GM19043 (cell line): ENCODE data around the gene TIAL1.
"Not testable (repeated sequence)": the region's sequence is repeated elsewhere in the genome, so short reads cannot be mapped to it uniquely, and the experiment has no call there.

Source experiments
- ATAC-seq: cut with Tn5 transposase; IDR thresholded peaks from one replicate; pipeline ENCODE4 v1.9.1; 2021; ENCODE audit warnings: low read depth; ENCODE audit not compliant: unreplicated experiment

The TIAL1 gene

DNA sequence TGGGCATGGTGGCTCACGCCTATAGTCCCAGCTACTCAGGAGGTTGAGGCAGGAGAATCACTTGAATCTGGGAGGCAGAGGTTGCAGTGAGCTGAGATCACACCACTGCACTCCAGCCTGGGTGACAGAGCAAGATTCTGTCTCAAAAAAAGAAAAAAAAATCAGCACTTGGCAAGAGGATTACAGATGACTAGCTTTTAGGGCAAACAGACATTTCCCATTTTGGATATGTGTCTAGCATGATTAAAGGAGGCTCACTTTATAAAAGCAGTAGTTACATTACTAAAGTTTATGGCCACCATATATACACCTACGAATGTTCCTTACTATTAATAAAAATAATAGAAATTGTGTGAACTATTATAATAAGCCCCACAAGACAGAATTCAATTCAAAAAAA, 40.7 kb downstream of the TIAL1 start:
- ATAC-seq = not testable (repeated sequence)

- no peak for ATAC-seq
Observed at GRCh38 chr10:119555178-119555784, 41.5 kb downstream of the TIAL1 start.

DNA sequence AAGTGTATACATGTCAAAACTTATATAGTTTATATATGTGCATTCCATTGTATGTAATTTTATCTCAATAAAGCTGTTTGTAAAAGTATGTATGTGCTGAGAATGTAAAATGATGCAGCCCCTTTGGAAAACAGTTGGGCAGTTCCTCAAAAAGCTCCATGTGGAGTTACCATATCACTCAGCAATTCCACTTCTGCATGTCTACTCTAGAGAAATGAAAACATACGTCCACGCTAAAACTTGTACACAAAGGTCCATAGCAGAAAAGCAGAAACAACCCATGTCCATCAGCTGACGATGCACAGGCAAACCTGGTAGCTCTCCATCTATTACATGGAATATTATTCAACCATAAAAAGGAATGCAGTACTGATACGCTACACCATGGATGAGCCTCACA, 45.9 kb downstream of the TIAL1 start:
- ATAC-seq = no peak

- no peak for ATAC-seq
Observed at GRCh38 chr10:119549247-119549999, 47.3 kb downstream of the TIAL1 start.

DNA sequence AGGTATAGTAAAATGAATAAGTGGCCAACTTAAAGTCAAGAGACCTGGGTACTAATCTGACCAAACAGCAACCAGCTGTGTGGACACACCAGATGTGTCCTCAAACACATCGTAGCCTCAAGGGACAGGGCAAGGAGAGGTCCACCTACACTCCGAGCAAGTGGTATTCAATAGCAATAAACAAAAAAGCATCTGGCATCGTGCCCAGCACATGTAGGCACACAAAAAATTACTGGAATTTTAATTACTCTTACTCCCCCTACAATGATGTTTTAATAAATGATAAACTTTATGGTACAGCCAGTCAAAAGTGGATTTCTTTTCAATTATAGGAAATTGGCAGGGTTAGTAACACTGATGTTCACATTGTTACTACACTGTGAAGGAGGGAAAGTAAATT, 50.8 kb downstream of the TIAL1 start:
- no peak for ATAC-seq

DNA sequence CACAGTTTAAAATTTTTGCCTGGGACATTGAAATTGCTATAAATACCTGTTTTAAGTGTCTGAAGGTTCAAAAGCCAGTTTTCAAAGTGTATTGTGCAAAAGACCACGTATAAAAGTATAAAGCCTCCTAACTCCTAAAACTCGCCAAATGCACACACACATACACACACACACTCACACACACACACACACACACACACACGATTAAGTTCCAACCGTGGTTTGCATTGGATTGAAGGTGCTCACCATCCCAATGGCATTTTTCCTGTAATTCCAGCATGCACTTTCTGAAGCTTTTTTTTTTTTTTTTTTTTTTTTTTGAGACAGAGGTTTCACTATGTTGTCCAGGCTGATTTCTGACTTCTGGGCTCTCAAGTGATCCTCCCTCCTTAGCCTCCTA, 51.5 kb downstream of the TIAL1 start:
- no peak for ATAC-seq

GRCh38 chr10:119543814-119544642, 52.7 kb downstream of the TIAL1 start:
- ATAC-seq = no peak

DNA sequence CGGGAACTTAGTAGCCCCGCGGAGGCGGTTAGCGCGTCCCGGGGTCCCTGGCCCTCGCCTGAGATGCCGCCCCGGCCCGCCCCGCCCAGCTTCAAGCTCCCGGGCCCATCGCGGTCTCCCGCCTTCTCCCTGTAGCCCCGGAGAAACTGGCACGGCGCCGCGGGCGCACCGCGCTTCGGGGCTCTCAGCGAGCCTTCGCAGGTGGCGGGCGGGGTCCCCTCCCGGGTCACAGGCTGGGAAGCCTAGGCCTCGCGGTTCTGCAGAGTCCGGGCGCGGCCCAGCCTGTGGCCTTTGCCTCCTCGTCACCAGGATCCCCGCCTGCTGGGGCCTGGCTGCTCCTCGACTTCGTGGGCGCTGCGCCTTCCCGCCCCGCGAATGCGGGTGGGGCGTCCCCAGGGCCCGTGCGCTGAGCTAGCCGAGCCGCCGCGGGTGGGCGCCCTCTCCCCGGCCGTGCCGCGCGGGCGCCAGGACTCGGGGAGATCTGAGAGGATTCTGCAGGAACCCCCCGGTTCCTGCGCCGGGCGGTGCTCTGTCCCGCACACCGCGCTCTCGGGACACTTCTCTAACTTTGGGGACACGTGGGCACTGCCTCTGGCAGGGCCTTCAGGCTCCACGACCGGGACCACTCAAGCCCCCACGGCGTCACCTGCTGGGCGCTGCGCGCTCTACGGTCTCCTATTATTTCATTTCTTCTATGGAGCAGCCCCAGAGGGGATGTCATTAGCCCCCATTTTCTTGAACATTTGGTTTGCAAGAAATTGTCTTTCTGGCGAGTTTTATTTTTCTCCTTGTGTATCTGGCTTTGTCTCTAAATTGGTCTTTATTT, 53.6 kb downstream of the TIAL1 start:
- ATAC-seq = peak; percentile 43

- ATAC-seq = peak; percentile 58
Observed at GRCh38 chr10:119542357-119542987, 54.3 kb downstream of the TIAL1 start, which contains the start of gene RGS10. RGS10 (minus strand) TSS chr10:119542719; CDS start chr10:119542638, 81 bp downstream.

- no peak for ATAC-seq
Observed at GRCh38 chr10:119541459-119542356, 55.1 kb downstream of the TIAL1 start.

GRCh38 chr10:119541046-119541445, 55.7 kb downstream of the TIAL1 start:
- no peak for ATAC-seq

DNA sequence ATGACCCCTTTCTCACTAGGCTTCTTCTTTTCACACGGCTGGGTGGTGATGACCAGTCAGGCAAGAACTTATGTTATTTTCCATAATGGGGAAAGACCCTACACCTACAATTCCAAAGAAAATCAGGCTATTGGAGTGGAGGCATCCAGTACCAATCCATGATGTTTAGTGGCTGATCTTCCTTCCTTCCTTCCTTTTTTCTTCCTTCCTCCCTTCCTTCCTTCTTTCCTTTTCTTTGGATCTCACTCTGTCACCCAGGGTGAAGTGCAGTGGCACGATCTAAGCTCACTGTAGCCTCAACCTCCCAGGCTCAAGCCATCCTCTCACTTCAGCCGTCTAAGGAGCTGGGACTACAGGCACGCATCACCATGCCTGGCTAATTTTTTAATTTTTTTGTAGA, 56.7 kb downstream of the TIAL1 start:
- ATAC-seq = no peak

DNA sequence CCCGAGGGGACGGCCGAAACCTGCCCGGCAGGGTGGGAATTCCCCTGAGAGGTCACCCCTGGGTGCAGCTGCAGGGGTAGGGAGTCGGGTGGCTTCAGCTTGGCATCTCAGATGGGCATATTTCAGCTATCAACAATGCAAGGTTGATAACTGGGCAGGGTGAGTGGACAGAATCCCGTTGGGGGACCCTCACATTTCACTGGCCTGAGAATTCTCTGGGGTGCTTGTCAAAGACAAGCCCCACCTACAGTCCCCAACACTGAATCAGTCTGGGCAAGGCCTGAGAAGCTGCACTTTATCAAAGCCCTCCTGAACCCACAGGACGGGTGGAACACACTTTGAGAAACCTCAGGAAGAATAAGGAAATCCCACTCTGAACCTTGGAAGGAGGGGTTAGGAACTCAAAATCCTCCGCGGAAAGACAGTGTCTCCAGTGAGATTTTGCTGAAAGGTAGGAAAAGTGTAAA, 57.4 kb downstream of the TIAL1 start:
- ATAC-seq = no peak

DNA sequence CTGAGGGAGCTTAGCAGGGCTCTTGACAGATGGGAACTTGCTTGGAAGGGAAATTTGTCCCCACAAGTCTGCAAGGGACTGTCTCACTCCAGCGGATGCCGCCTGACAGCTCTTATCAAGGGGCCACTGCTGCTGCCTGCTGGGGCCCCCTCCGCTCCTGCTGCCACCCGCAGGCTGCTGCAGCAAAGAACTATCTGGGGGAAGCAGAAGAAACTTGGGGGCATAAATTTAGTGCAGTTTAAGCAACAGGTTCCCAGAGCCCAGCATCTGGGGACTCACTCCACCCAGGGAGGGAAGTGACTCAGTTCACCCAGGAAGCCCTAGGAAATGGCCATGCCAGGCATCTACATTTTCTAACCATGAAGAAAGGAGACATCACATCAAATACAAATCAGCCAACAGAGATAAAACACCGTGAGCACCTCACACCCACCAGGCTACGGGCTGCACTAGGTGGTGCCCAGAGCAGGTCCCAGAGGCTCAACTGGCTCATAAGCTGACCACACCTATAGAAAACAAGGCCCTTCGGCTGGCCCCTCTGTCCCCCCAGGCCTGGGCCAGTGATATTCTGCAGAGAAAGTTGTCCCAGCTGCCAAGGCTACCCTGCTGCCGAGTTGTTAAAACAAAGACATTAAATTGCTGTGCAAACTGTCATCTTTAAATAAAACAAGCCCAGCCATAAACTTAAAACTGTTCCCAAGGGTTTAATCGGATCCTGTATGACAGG, 58.0 kb downstream of the TIAL1 start:
- ATAC-seq = no peak

DNA sequence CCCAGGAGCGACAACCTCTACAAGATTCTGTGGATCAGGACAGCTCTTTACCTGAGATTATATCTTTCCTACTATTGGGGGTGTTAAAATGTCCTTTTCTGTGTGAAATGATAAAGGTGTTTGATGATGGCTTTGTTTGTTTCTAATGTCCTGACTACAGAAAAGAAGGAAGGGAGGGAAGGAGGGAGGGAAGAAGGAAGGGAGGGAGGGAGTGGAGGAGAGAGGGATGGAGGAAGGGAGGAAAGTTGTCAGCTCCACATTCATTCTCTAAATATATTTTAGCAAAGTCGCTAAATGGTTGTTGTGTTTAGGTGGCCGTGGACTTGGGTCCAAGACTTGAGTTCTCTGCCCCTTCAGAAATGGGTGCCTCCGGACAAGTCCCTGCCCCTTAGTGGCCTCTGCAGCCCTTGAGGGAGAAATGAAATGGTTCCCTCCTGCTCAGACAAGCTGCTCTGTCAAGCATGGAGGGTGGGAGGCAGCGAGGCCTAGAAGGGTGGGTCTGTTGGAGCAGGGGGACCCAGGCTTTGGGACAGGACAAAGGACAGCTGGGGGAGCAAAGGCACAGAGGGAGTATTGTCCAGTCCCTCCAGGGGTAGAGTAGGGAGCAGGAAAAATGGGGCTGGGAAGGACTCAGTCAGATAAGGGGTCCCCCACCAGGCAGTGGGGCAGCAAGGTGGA, 58.7 kb downstream of the TIAL1 start:
- ATAC-seq = no peak

GRCh38 chr10:119536508-119537025, 60.2 kb downstream of the TIAL1 start:
- no peak for ATAC-seq

DNA sequence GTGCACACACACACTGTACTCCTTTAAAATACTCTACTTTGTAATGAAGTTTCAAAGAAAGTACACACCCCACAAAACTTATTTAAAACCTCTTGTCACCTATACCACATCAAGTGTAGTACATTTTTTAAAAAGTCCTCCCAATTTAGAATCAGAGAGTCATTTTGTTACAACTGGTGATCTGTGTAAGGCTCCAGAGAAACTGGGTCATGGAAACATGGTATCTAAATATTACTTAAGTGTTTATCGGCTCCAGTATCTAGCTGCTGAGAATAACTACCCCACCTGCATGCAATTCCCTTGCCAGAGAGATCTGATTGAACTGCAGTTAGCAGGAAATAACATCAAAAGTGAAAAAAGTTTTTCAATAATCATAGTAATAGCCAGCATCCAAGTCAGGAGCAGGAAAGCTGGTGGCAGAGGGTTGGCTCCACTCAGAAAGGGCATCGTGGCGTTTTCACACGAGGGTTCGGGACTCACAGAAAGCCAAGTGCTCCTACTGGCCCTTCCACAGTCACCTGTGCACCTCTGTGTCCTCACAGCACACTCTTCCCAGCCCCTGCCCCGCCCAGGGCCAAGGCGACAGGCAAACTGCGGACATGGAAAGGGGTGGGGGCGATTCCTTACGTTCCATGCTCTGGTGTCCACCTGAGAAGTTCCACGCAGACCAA, 60.8 kb downstream of the TIAL1 start:
- ATAC-seq = no peak
